HPDE6-E6E7 (cell line): ENCODE measurements around the gene VRK1.
"Not testable (repeated sequence)": the region's sequence is repeated elsewhere in the genome, so short reads cannot be mapped to it uniquely, and the experiment has no call there.

Experiments
- DNase-seq: peaks from one replicate; pipeline ENCODE4 v3.0.0; 2011; ENCODE audit warnings: missing footprints; ENCODE audit errors: extremely low spot score

Gene VRK1, protein sequence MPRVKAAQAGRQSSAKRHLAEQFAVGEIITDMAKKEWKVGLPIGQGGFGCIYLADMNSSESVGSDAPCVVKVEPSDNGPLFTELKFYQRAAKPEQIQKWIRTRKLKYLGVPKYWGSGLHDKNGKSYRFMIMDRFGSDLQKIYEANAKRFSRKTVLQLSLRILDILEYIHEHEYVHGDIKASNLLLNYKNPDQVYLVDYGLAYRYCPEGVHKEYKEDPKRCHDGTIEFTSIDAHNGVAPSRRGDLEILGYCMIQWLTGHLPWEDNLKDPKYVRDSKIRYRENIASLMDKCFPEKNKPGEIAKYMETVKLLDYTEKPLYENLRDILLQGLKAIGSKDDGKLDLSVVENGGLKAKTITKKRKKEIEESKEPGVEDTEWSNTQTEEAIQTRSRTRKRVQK

DNA sequence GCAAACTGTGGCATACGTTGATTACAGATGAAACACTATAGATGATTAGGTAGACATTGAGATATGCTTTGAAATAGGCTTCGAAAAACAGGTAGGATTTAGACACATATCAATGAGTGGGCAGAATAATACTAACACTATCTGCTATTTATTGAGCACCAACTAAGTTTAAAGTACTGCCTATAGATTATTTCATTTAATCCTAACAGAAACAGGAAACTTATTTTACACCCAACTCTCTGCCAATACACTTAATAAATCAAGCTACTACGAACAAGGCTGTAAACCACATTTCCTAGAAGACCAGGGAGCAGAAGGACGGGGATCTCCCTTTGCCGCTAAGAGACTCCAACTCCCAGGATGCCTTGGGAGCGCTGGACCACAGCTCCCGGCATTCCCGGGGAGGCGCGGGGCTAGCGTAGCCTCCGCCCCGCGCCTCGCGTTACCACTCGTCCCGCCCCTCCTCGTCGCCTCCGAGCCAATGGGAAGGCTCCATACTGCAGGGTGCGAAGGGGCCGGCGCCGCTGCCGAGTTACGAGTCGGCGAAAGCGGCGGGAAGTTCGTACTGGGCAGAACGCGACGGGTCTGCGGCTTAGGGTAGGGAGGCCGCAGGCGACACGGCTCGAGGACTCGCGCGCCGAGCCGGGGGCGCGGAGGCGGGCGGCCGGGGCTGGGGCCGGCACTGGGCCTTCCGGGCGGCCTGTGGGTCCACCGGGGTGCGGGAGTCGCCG is at the start of gene VRK1:
TSS of gene VRK1 (plus strand) at position 532 of the 731 bp plus-strand sequence. CDS start 36,090 bp downstream, outside the sequence.
- DNase-seq: peak; percentile 93

DNA sequence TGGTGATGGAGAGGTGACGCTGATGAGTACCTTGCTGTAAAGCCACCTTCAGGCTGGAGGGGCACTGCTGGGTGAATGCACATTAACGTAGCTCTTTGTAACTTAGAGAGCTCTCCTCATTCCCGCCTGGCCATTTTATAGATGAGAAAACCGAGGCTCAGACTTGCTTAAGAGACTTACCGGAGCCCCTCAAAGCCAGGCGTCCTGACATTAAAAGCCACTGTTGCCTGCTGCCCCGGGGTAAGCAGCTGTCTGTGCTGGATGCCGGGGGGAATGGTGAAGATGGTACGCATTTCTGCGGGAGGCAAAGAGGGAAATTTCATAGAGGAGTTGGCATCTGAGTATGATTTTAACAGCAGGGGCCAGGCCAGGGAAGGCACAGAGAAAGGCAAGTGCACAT is 49.6 kb upstream of the VRK1 start:
- no peak for DNase-seq

GRCh38 chr14:96748362-96748761 is 48.8 kb upstream of the VRK1 start:
- no peak for DNase-seq

- no peak for DNase-seq
These were observed 45.7 kb upstream of the VRK1 start for GRCh38 chr14:96751505-96751904.

- DNase-seq: no peak
These were observed 45.1 kb upstream of the VRK1 start for GRCh38 chr14:96752125-96752524.

- DNase-seq: no peak
These were observed 44.6 kb upstream of the VRK1 start for GRCh38 chr14:96752594-96752993.

DNA sequence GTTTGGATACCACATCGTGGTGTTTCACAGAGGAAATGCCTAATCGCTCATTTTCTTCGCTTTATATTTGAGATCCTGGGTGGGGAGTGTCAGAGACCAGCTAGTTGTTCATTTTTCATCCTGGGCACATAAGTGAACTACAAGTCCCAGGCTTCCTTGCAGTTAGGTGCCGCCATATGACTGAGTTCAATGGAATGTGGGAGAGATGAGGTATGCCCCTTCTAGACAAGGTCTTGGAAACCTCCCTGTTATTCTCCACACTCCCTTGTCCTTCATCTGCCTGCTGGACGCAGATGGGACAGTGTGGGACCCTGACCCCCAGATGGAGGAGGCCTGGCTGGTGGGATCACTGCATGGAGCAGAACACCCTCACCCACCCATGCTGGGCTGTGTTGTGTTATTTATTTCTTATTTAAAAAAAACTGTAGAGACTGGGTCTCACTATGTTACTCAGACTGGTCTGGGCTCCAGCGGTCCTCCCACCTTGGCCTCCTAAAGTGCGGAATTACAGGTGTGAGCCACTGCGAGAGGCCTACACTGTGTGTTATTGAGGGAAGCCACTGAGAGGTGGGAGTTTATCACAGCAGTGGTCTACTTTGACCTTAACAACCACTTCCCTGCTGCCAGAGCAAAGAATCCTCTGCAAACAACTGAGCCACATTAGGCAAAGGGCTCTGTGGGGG is 42.9 kb upstream of the VRK1 start:
- DNase-seq: no peak

DNA sequence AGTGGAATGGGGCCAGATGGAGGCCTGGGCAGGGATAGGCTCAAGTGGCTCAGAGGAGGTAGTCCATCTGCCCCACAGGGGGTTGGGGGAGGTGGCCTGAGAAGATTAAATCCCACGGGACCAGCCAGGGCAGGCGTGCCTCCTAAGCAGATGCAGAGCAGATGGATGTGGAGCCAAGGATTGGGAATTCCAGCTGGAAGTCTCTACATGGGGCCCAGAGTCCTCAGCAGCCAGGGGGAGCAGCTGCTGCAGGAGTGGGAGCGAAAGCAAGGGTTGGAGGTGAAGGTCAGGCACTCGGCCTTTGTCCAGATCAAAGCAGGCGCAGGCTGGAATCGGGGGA is 42.4 kb upstream of the VRK1 start:
- DNase-seq: no peak

GRCh38 chr14:96756745-96757144 is 40.4 kb upstream of the VRK1 start:
- DNase-seq: no peak

DNA sequence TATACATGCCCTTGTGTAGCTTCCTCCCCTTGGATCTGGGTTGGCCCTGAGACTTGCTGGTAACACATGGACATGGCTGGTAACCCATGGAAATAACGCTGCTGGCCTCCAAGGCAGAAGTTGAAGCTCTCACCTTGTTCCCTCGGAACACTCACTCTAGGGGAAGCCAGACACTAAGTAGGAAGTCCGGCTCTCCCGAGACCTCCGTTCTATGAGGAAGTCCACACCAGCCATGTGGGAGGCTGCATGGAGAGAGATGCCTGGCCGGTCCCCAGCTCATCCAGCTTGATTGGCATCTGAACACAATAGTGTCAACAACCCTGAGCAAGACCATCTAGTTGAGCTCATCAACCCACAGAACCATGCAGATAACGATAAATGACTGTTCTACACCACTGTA is 39.7 kb upstream of the VRK1 start:
- DNase-seq: no peak

GRCh38 chr14:96761066-96761465 is 36.1 kb upstream of the VRK1 start:
- DNase-seq: no peak

GRCh38 chr14:96762650-96763049 is 34.5 kb upstream of the VRK1 start:
- DNase-seq: peak; percentile 70

DNA sequence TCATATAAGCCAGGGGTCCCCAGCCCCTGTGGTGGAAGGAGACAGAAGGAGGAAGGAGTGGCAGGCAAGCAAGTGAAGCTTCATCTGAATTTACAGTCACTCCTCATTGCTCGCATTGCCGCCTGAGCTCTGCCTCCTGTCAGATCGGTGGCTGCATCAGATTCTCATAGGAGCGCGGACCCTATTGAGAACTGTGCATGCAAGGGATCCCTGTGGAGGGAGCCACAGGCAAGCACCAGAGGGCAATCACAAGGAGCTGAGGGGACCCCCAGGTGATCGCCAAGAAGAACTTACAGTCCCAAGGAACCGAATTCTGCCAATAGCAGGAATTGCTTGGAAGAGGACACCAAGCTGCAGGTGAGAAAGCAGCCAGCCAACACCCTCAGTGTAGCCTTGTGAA is 33.2 kb upstream of the VRK1 start:
- no peak for DNase-seq

- not testable (repeated sequence) for DNase-seq
These were observed 32.0 kb upstream of the VRK1 start for GRCh38 chr14:96765205-96765604.

- no peak for DNase-seq
These were observed 24.3 kb upstream of the VRK1 start for GRCh38 chr14:96772929-96773328.

DNA sequence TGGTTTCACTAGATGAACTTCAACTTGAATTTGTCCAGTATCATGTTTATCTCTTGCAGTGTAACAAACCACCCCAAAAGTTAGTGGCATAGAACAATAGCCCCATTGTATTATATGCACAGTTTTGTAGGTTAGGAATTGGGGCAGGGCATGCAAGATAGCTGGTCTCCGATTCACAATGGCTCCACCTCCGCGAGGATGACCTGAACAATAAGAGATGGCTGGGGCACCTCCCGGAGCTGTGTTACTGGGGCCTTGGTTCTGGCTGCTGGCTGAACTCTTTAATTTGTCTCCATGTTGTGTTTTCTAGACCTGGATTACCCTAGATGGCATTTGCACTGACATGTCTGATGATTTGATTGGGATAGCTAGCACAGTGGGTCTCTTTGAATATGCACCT is 20.4 kb upstream of the VRK1 start:
- no peak for DNase-seq

- no peak for DNase-seq
These were observed 16.7 kb upstream of the VRK1 start for GRCh38 chr14:96780500-96780899.

GRCh38 chr14:96781371-96781770 is 15.8 kb upstream of the VRK1 start:
- DNase-seq: no peak

DNA sequence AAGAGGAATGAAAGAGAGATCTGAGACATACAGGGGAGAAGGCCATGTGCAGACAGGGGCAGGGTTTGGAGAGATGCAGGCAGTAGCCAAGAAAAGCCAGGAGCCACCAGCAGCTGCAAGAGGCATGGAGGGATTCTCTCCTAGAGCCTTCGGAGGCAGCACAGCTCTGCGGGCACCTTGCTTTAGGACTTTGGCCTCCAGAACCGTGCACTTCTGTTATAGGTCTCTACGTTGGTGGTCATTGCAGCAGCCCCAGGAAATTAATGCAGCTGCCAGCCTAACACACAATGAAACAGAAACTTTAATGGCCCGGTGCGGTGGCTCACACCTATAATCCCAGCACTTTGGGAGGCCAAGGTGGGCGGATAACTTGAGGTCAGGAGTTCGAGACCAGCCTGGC is 14.7 kb upstream of the VRK1 start:
- DNase-seq: no peak

GRCh38 chr14:96783043-96783914 is 13.9 kb upstream of the VRK1 start:
- peak; percentile 48 for DNase-seq

- no peak for DNase-seq
These were observed 13.3 kb upstream of the VRK1 start for GRCh38 chr14:96783915-96784224.

- no peak for DNase-seq
These were observed 7.0 kb upstream of the VRK1 start for GRCh38 chr14:96790186-96790585.
